ENCODE results near the gene FAS.

Gene FAS

GRCh38 chr10:88954458-88955083, 36.0 kb upstream of the FAS start:
- Mint-ChIP-seq H3K9me3 (no peaks in the 10 kb centered on the region), H3K4me1 (peaks cover 50% of the 10 kb centered on the region), H3K36me3 (ENCODE audit: low read depth) (no peaks in the 10 kb centered on the region), H3K4me3 (no peak overlapping the region), H3K27ac (peak overlapping the region in 2 of 3 experiments; percentile 9 to 96), H3K27me3 (ENCODE audit: low read depth) (peaks cover 4% of the 10 kb centered on the region)
- TF ChIP-seq, protein P1, sequence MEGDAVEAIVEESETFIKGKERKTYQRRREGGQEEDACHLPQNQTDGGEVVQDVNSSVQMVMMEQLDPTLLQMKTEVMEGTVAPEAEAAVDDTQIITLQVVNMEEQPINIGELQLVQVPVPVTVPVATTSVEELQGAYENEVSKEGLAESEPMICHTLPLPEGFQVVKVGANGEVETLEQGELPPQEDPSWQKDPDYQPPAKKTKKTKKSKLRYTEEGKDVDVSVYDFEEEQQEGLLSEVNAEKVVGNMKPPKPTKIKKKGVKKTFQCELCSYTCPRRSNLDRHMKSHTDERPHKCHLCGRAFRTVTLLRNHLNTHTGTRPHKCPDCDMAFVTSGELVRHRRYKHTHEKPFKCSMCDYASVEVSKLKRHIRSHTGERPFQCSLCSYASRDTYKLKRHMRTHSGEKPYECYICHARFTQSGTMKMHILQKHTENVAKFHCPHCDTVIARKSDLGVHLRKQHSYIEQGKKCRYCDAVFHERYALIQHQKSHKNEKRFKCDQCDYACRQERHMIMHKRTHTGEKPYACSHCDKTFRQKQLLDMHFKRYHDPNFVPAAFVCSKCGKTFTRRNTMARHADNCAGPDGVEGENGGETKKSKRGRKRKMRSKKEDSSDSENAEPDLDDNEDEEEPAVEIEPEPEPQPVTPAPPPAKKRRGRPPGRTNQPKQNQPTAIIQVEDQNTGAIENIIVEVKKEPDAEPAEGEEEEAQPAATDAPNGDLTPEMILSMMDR (IDR thresholded peaks at IDR 0.05; ENCODE audit: unreplicated experiment in 3 of 3), result no peak

- H3K4me3 Mint-ChIP-seq, result no peak overlapping the region
- H3K27me3 Mint-ChIP-seq (ENCODE audit: low read depth), result peaks cover 4% of the 10 kb centered on the region
- H3K27ac Mint-ChIP-seq, result no peak overlapping the region
- peaks cover 24% of the 10 kb centered on the region for H3K4me1 Mint-ChIP-seq
- TF ChIP-seq, protein P1 (IDR thresholded peaks at IDR 0.05; ENCODE audit: unreplicated experiment in 3 of 3), result no peak
- no peaks in the 10 kb centered on the region for H3K36me3 Mint-ChIP-seq (ENCODE audit: low read depth)
- H3K9me3 Mint-ChIP-seq, result no peaks in the 10 kb centered on the region
Measured at GRCh38 chr10:88957381-88957780, 33.2 kb upstream of the FAS start.

GRCh38 chr10:88958721-88959120, 31.9 kb upstream of the FAS start:
- no peak overlapping the region for H3K27ac Mint-ChIP-seq
- H3K4me1 Mint-ChIP-seq, result peaks cover 12% of the 10 kb centered on the region
- H3K27me3 Mint-ChIP-seq (ENCODE audit: low read depth), result peaks cover 4% of the 10 kb centered on the region
- H3K4me3 Mint-ChIP-seq, result no peak overlapping the region
- TF ChIP-seq, protein P1 (IDR thresholded peaks at IDR 0.05; ENCODE audit: unreplicated experiment in 3 of 3), result no peak
- H3K36me3 Mint-ChIP-seq (ENCODE audit: low read depth), result no peaks in the 10 kb centered on the region
- no peaks in the 10 kb centered on the region for H3K9me3 Mint-ChIP-seq

- Mint-ChIP-seq H3K27me3 (ENCODE audit: low read depth) (peaks cover 4% of the 10 kb centered on the region), H3K4me3 (no peak overlapping the region), H3K27ac (no peak overlapping the region), H3K36me3 (ENCODE audit: low read depth) (no peaks in the 10 kb centered on the region), H3K9me3 (no peaks in the 10 kb centered on the region), H3K4me1 (peaks cover 13% of the 10 kb centered on the region)
- TF ChIP-seq, protein P1 (IDR thresholded peaks at IDR 0.05; ENCODE audit: unreplicated experiment in 3 of 3), result no peak
Measured at GRCh38 chr10:88960802-88961201, 29.8 kb upstream of the FAS start.

- H3K36me3 Mint-ChIP-seq (ENCODE audit: low read depth), result no peaks in the 10 kb centered on the region
- H3K4me3 Mint-ChIP-seq, result no peak overlapping the region
- TF ChIP-seq, protein P1 (IDR thresholded peaks at IDR 0.05; ENCODE audit: unreplicated experiment in 3 of 3), result no peak
- H3K9me3 Mint-ChIP-seq, result no peaks in the 10 kb centered on the region
- peaks cover 18% of the 10 kb centered on the region for H3K4me1 Mint-ChIP-seq
- H3K27ac Mint-ChIP-seq, result no peak overlapping the region
- H3K27me3 Mint-ChIP-seq (ENCODE audit: low read depth), result peaks cover 4% of the 10 kb centered on the region
Measured at GRCh38 chr10:88961266-88961665, 29.3 kb upstream of the FAS start.

DNA sequence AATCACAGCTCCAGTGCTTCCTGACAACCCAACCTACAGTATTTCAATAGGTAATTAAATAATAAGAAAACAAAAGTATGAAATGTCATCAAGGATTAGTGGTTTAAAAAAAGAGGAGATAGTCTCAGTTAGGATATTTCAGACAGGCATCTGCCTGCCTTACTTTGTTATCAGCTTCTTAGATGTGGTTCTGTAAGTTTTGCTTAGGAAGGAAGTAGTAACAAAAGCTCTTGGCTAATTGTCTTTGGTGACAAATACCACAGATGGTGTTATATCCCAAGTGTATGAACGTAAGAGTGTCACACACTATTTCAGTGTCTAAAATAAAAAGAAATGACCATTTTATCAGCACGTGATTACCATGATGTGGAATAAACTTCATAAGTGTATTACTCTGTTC, 28.3 kb upstream of the FAS start:
- Mint-ChIP-seq H3K27ac (no peak overlapping the region), H3K4me3 (no peak overlapping the region), H3K27me3 (ENCODE audit: low read depth) (peaks cover 4% of the 10 kb centered on the region), H3K4me1 (peaks cover 23% of the 10 kb centered on the region), H3K9me3 (no peaks in the 10 kb centered on the region), H3K36me3 (ENCODE audit: low read depth) (no peaks in the 10 kb centered on the region)
- TF ChIP-seq, protein P1 (IDR thresholded peaks at IDR 0.05; ENCODE audit: unreplicated experiment in 3 of 3), result no peak
